Measurements from ENCODE around the gene VAV2.

- no peak for TF ChIP-seq CREB1 (IDR thresholded peaks at IDR 0.05; ENCODE audit: low read depth)
- no peak for TF ChIP-seq CEBPB (IDR thresholded peaks at IDR 0.05)
- TF ChIP-seq YY1 (IDR thresholded peaks at IDR 0.05; ENCODE audit: low read depth), result no peak
- TF ChIP-seq MAX (IDR thresholded peaks at IDR 0.05), result no peak
- no peak for TF ChIP-seq ZBTB7A (IDR thresholded peaks at IDR 0.05; ENCODE audit: low read depth)
- no peak for TF ChIP-seq TCF12 (IDR thresholded peaks at IDR 0.05; ENCODE audit: low read depth)
- TF ChIP-seq TAF1 (IDR thresholded peaks at IDR 0.05; ENCODE audit: low read depth), result no peak
- no peak for TF ChIP-seq NFIC (IDR thresholded peaks at IDR 0.05)
- TF ChIP-seq EGR1 (IDR thresholded peaks at IDR 0.05), result no peak
- no peak for TF ChIP-seq USF1 (IDR thresholded peaks at IDR 0.05)
These were observed 31.5 kb downstream of the VAV2 start for GRCh38 chr9:133960568-133961129.
